ACC112 (cell line): ENCODE results near the gene RBL1.
"Not testable (repeated sequence)": the region's sequence is repeated elsewhere in the genome, so short reads cannot be mapped to it uniquely, and the experiment has no call there.

Experiments used
- H2AFZ ChIP-seq: fragments of 200-600 bp; sonication (generic); one replicate; pipeline ENCODE4 v1.6.0; 2017; ENCODE audit warnings: antibody characterized with exemption, low read length; ENCODE audit not compliant: unreplicated experiment
- H3K27ac ChIP-seq: fragments of 200-600 bp; sonication (generic); 2 replicates; pipeline ENCODE4 v1.5.1; 2014; ENCODE audit warnings: low read depth, mild to moderate bottlenecking, antibody characterized with exemption, low read length, moderate library complexity
- H3K27me3 ChIP-seq: fragments of 200-600 bp; sonication (generic); 2 replicates; pipeline ENCODE4 v1.6.1; 2014; ENCODE audit warnings: mild to moderate bottlenecking, antibody characterized with exemption, low read length, moderate library complexity, mixed read lengths; ENCODE audit not compliant: insufficient read depth
- H3K36me3 ChIP-seq: fragments of 200-600 bp; sonication (generic); 2 replicates; pipeline ENCODE4 v1.6.1; 2016; ENCODE audit warnings: mild to moderate bottlenecking, antibody characterized with exemption, low read length, moderate library complexity, mixed read lengths; ENCODE audit not compliant: insufficient read depth
- H3K4me1 ChIP-seq: fragments of 200-600 bp; sonication (generic); one replicate; pipeline ENCODE4 v1.6.1; 2016; ENCODE audit warnings: low read length, mixed read lengths; ENCODE audit not compliant: insufficient read depth, unreplicated experiment, control insufficient read depth
- H3K4me3 ChIP-seq: fragments of 200-600 bp; sonication (generic); 2 replicates; pipeline ENCODE4 v1.5.1; 2014; ENCODE audit warnings: mild to moderate bottlenecking, low read depth, low read length
- H3K79me2 ChIP-seq: fragments of 200-600 bp; sonication (generic); one replicate; pipeline ENCODE4 v1.6.0; 2016; ENCODE audit warnings: low read length; ENCODE audit not compliant: control insufficient read depth, unreplicated experiment, insufficient read depth

RBL1 gene

DNA sequence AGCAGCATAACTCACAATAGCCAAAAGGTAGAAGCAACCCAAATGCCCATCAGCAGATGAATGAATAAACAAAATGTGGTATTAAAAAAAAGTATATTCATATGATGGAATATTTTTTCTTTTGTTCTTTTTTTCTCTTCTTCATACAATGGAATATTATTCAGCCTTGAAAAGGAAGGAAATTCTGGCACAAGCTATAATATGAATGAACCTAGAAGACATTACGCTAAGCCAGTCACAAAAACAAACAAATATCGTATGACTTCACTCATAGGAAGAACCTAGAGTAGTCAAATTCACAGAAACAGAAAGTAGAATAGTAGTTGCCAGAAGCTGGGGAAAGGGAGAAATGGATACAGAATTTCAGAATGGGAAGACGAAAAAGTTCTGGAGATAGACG lies 63.7 kb downstream of the RBL1 start:
- H3K27me3 ChIP-seq, result no peaks in the 10 kb centered on the region
- no peak overlapping the region for H3K4me3 ChIP-seq
- H3K79me2 ChIP-seq, result no peaks in the 10 kb centered on the region
- peaks cover 51% of the 10 kb centered on the region for H3K36me3 ChIP-seq
- no peak overlapping the region for H3K27ac ChIP-seq
- no peaks in the 10 kb centered on the region for H3K4me1 ChIP-seq
- H2AFZ ChIP-seq, result no peak overlapping the region

GRCh38 chr20:37020636-37021035 lies 75.2 kb downstream of the RBL1 start:
- Histone ChIP-seq H3K79me2 (no peaks in the 10 kb centered on the region), H2AFZ (no peak overlapping the region), H3K27ac (no peak overlapping the region), H3K36me3 (no peaks in the 10 kb centered on the region), H3K4me3 (no peak overlapping the region), H3K27me3 (no peaks in the 10 kb centered on the region), H3K4me1 (no peaks in the 10 kb centered on the region)

- not testable (repeated sequence) for H3K27ac ChIP-seq, H3K4me1 ChIP-seq, H3K36me3 ChIP-seq, H3K79me2 ChIP-seq, H3K4me3 ChIP-seq, H2AFZ ChIP-seq, H3K27me3 ChIP-seq
These were observed 83.2 kb downstream of the RBL1 start for GRCh38 chr20:37012631-37013030.

GRCh38 chr20:37011858-37012257 lies 83.9 kb downstream of the RBL1 start:
- not testable (repeated sequence) for H3K27me3 ChIP-seq, H3K4me1 ChIP-seq, H2AFZ ChIP-seq, H3K36me3 ChIP-seq, H3K4me3 ChIP-seq, H3K79me2 ChIP-seq, H3K27ac ChIP-seq

- H3K27ac ChIP-seq, result no peak overlapping the region
- no peaks in the 10 kb centered on the region for H3K4me1 ChIP-seq
- no peaks in the 10 kb centered on the region for H3K79me2 ChIP-seq
- no peaks in the 10 kb centered on the region for H3K27me3 ChIP-seq
- H3K4me3 ChIP-seq, result no peak overlapping the region
- no peak overlapping the region for H2AFZ ChIP-seq
- peaks cover 5% of the 10 kb centered on the region; the same call in 1 of the 2 replicates for H3K36me3 ChIP-seq
These were observed 84.7 kb downstream of the RBL1 start for GRCh38 chr20:37011147-37011546.

DNA sequence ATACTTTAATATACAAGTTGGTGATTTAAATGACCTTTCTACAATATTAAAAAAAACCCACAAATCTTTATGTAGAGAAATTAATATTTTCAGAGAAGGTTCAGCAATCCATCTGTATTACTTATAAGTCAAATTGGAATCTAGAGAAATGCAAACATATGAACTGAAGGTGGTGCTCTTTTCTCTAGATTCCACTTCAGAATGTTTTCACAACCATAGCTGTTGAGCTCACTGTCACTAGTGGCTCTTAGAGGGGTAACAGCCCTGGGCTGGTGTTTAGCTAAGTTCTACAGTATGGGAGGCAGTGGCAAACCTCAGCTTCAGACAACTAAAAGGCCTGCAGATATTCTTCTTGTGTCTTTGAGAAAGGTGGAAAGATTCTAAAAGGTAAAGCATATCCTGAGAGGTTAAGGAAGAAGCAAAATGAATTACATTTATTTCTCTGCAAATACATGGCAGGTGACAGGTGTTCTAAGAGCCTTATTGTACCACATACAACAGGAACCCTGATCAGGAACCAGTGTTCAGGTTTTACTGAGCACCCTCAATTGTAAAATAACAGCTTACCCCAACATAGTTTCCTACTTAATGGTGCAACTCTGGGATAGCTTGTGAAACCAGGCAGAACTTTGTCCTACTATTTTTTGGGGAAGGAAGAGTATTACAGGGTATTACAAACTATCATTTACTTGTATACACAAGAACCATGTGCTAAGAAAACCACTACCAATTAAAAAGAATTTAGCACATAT lies 87.7 kb downstream of the RBL1 start:
- no peaks in the 10 kb centered on the region for H3K79me2 ChIP-seq
- peaks cover 2% of the 10 kb centered on the region for H3K36me3 ChIP-seq
- H3K27ac ChIP-seq, result no peak overlapping the region
- no peak overlapping the region for H3K4me3 ChIP-seq
- no peaks in the 10 kb centered on the region for H3K4me1 ChIP-seq
- H3K27me3 ChIP-seq, result no peaks in the 10 kb centered on the region
- no peak overlapping the region for H2AFZ ChIP-seq

DNA sequence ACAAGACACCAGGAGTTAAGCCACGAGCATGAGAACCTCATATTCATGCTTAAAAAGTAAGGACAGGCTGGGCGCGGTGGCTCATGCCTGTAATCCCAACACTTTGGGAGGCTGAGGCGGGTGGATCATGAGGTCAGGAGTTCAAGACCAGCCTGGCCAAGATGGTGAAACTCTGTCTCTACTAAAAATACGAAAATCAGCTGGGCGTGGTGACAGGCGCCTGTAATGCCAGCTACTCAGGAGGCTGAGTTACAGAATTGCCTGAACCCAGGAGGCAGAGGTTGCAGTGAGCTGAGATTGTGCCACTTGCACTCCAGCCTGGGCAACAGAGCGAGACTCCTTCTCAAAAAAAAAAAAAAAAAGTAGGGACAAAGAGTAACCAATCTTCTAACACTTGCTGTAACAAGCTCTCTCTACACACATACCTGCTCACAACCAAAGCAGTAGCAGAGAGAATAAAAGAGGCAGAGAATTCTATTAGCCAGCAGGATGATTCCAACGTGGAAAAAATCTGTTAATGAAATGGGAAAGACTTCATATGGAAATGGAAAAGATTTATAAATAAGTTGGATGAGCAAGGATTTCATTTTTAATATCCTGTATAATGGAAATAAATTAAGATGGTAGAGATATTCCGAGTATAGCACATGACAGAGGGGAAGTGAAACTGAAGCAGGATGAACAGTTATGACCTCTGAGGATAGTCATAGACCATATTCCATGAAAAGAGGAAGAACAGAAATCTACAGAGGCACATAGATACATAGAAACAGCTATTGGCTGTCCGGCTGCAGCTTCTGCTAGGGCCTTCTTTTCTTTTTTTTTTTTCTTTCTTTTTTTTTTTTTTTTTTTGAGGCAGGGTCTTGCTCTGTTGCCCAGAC lies 90.5 kb downstream of the RBL1 start:
- not testable (repeated sequence) for H3K36me3 ChIP-seq, H3K4me1 ChIP-seq, H3K27ac ChIP-seq, H3K27me3 ChIP-seq, H3K4me3 ChIP-seq, H2AFZ ChIP-seq, H3K79me2 ChIP-seq

DNA sequence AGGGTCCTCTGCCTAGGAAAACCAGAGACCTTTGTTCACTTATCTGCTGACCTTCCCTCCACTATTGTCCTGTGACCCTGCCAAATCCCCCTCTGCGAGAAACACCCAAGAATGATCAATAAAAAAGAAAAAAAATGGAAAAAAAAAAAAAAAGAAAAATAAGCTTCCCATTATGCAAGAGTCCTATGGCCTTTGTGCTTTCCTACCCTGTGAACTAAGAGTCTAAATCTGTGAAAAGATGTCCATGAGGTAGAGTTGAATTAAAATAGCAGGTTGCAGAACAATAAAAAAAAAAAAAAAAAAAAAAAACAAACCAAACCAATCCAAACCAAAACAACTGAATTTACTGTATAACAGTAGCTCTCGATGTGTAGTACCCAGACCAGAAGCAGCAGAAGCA lies 94.2 kb downstream of the RBL1 start:
- not testable (repeated sequence) for H2AFZ ChIP-seq, H3K4me1 ChIP-seq, H3K27me3 ChIP-seq, H3K4me3 ChIP-seq, H3K27ac ChIP-seq, H3K79me2 ChIP-seq
- H3K36me3 ChIP-seq, result peaks cover 13% of the 10 kb centered on the region

GRCh38 chr20:37000171-37000570 lies 95.6 kb downstream of the RBL1 start:
- H3K27me3 ChIP-seq, result not testable (repeated sequence)

DNA sequence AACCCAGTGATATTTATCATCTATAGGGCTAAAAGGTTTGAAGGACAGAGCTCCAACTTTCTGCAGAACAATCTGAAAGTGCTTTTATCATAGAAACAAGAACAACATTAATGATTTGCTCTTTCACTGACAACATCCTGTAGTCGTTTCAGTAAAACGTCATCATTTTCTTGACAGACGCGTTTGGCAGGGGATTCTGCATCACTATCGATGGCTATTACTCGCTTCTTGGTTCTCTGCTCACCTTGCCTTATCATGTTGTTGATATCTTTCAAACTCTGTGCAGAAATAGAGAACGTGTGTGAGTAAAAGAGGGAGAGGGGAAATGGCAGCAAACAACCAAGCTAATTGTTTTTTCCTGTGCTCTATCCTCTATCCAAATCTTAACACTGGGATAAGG lies 97.1 kb downstream of the RBL1 start:
- Histone ChIP-seq H3K79me2 (no peaks in the 10 kb centered on the region), H3K4me1 (no peaks in the 10 kb centered on the region), H3K36me3 (peaks cover 34% of the 10 kb centered on the region), H3K4me3 (no peak overlapping the region), H3K27me3 (no peaks in the 10 kb centered on the region), H3K27ac (no peak overlapping the region), H2AFZ (no peak overlapping the region)

More at GRCh38 chr20:37000171-37000570, 95.6 kb downstream of the RBL1 start:
- not testable (repeated sequence) for H3K4me3 ChIP-seq, H3K27ac ChIP-seq, H2AFZ ChIP-seq, H3K4me1 ChIP-seq, H3K79me2 ChIP-seq
- peaks cover 24% of the 10 kb centered on the region for H3K36me3 ChIP-seq

DNA sequence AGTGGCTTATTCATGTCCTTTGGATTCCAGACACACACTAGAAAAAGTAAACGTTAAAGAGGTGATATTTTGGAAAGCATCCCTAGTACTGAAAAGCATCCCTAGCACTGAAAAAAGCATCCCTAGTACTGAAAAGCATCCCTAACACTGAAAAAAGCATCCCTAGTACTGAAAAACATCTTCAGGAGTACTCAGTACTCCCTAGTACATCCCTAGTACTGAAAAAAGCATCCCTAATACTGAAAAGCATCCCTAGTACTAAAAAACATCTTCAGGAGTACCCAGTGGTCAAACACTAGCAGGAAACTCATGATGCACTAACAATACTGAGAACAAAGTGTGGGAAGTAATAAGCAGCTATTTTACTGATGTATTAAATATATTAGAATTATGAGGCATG lies 98.7 kb downstream of the RBL1 start:
- no peaks in the 10 kb centered on the region for H3K27me3 ChIP-seq
- H3K79me2 ChIP-seq, result no peaks in the 10 kb centered on the region
- H3K27ac ChIP-seq, result no peak overlapping the region
- H3K4me3 ChIP-seq, result no peak overlapping the region
- no peak overlapping the region for H2AFZ ChIP-seq
- peaks cover 30% of the 10 kb centered on the region for H3K36me3 ChIP-seq
- H3K4me1 ChIP-seq, result no peaks in the 10 kb centered on the region
